K562 (cell line): Measurements from ENCODE around the gene POMP. TPM values are rescaled to one million over a fixed set of nuclear protein-coding genes. Genes with fewer than 3 reads are reported as not detected.
A peak's percentile ranks its signal among the peaks of the same experiment; 100 is the strongest.

Experiments used
- ATAC-seq: fragments of 200-7000 bp; cut with Tn5 transposase; 3 replicates; pipeline ENCODE4 v1.9.1; 2020; ENCODE audit warnings: moderate library complexity
- BruUV-seq: library from RNA; stranded (reverse); fragments of 400-500 nt; replicated peaks from 2 replicates; lab custom pipeline; 2021; lab: Mats Ljungman, UMichigan
- CTCF ChIA-PET: fragments of 300-600 bp; formaldehyde crosslinking; extraction: SDS; loops from one replicate; lab custom pipeline; 2021; ENCODE audit warnings: low intra/inter-chr PET ratio; lab: Yijun Ruan, JAX
- POLR2A ChIA-PET: fragments of 300-600, 350-650 bp; sonication (Branson Sonifier 250); formaldehyde crosslinking; extraction: SDS; loops from one replicate; lab custom pipeline; 2021; ENCODE audit warnings: antibody characterized with exemption, inconsistent platforms; lab: Yijun Ruan, JAX
- DNase-seq, 4 experiments: peaks; one replicate each; pipeline versions ENCODE4 v3.0.0 to v3.0.0-alpha.2; 2011 to 2018; ENCODE audit warnings: low spot score in 3 of 4, mixed read lengths in 3 of 4; ENCODE audit errors: extremely low read depth in 1 of 4
- FAIRE-seq: peaks from 2 replicates; lab custom pipeline; 2011; peaks lifted over from hg19 to GRCh38; lab: Jason Lieb, UNC
- H2AFZ ChIP-seq: 2 replicates; pipeline ENCODE4 v1.6.0; 2011; ENCODE audit warnings: low read depth, low read length, control low read depth, inconsistent platforms
- H3K27ac ChIP-seq: fragments of 200-600 bp; 3 replicates; pipeline ENCODE4 v1.8.0; 2011; ENCODE audit warnings: low read depth, mild to moderate bottlenecking, control low read depth, inconsistent platforms, low read length, moderate library complexity, mixed read lengths; ENCODE audit errors: extremely low read depth
- H3K27me3 ChIP-seq, 2 experiments: fragments of 300-600 bp in 1 of 2; 2 replicates in 1 of 2; 3 replicates in 1 of 2; pipeline versions ENCODE4 v1.6.0 to v1.8.0; 2011; ENCODE audit warnings: inconsistent platforms in 2 of 2, low read length in 2 of 2, mild to moderate bottlenecking in 1 of 2, mixed read lengths in 1 of 2, moderate library complexity in 1 of 2; ENCODE audit not compliant: control insufficient read depth in 2 of 2, insufficient read depth in 2 of 2
- H3K36me3 ChIP-seq: fragments of 300-600 bp; 3 replicates; pipeline ENCODE4 v1.8.0; 2011; ENCODE audit warnings: mild to moderate bottlenecking, low read length, inconsistent platforms; ENCODE audit not compliant: control insufficient read depth, insufficient read depth
- H3K4me1 ChIP-seq, 2 experiments: fragments of 200-600 bp in 1 of 2; replicated peaks in 1 of 2; 2 replicates in 1 of 2; 3 replicates in 1 of 2; pipeline versions ENCODE4 v1.5.1 to v1.8.0; 2011; ENCODE audit warnings: inconsistent platforms in 2 of 2, low read length in 2 of 2, mild to moderate bottlenecking in 1 of 2, mixed read lengths in 1 of 2, moderate library complexity in 1 of 2; ENCODE audit not compliant: control insufficient read depth in 2 of 2, insufficient read depth in 2 of 2
- H3K4me2 ChIP-seq: 2 replicates; pipeline ENCODE4 v1.6.1; 2011; ENCODE audit warnings: low read length, control low read depth, inconsistent platforms, mixed read lengths; ENCODE audit not compliant: insufficient read depth
- H3K4me3 ChIP-seq: fragments of 200-600 bp; sonication (generic), shearing (Covaris generic); 2 replicates; pipeline ENCODE4 v1.5.1; 2016; ENCODE audit warnings: control low read depth, inconsistent platforms
- H3K79me2 ChIP-seq: fragments of 200-600 bp; 3 replicates; pipeline ENCODE4 v1.8.0; 2011; ENCODE audit warnings: low read length, inconsistent platforms; ENCODE audit not compliant: control insufficient read depth, insufficient read depth
- H3K9ac ChIP-seq, 2 experiments: 2 replicates each; pipeline versions ENCODE4 v1.6.0 to v1.6.1; 2011; ENCODE audit warnings: low read depth in 2 of 2, low read length in 2 of 2, control low read depth in 1 of 2, inconsistent platforms in 1 of 2, mild to moderate bottlenecking in 1 of 2, mixed read lengths in 1 of 2; ENCODE audit not compliant: insufficient read depth in 1 of 2
- H3K9me1 ChIP-seq: one replicate; pipeline ENCODE4 v1.6.0; 2011; ENCODE audit warnings: inconsistent platforms, mild to moderate bottlenecking, low read length, moderate library complexity; ENCODE audit not compliant: control insufficient read depth, insufficient read depth
- H3K9me3 ChIP-seq: replicated peaks from 2 replicates; pipeline ENCODE4 v1.5.1; 2011; ENCODE audit warnings: low read depth, low read length, inconsistent platforms; ENCODE audit not compliant: control insufficient read depth, insufficient read depth
- H4K20me1 ChIP-seq: replicated peaks from 2 replicates; pipeline ENCODE4 v1.6.1; 2011; ENCODE audit warnings: low read length, inconsistent platforms, mixed read lengths; ENCODE audit not compliant: control insufficient read depth, insufficient read depth
- ARNT ChIP-seq, 2 experiments: fragments of 450-650 bp; IDR thresholded peaks; 2 replicates each; pipeline ENCODE4 v1.6.1; 2016; ENCODE audit warnings: mild to moderate bottlenecking in 1 of 2
- BCL6 ChIP-seq: fragments of 250-450 bp; sonication (Bioruptor Pico); IDR thresholded peaks from 2 replicates; pipeline ENCODE4 v1.4.0; 2020
- CUX1 ChIP-seq: fragments of 200-800 bp; sonication (Bioruptor generic); IDR thresholded peaks from 2 replicates; pipeline ENCODE4 v1.6.1; 2016; ENCODE audit warnings: missing genetic modification characterization, missing compliant biosample characterization
- MEF2D ChIP-seq: conservative IDR thresholded peaks from 2 replicates; pipeline ENCODE4 v1.6.1; 2016; ENCODE audit warnings: low read depth, missing genetic modification characterization, missing compliant biosample characterization
- NEUROD1 ChIP-seq: fragments of 150-350 bp; IDR thresholded peaks from 2 replicates; pipeline ENCODE4 v1.6.1; 2014; ENCODE audit warnings: borderline replicate concordance, low read length, low read depth; ENCODE audit not compliant: partially characterized antibody
- RBM39 ChIP-seq: fragments of 200-400 bp; formaldehyde crosslinking; optimal IDR thresholded peaks from 2 replicates; pipeline ENCODE3; 2018; ENCODE audit warnings: low read depth, low read length
- SFPQ ChIP-seq: fragments of 200-400 bp; formaldehyde crosslinking; IDR thresholded peaks from 2 replicates; pipeline ENCODE4 v1.6.1; 2017; ENCODE audit warnings: mild to moderate bottlenecking, low read depth, low read length, moderate library complexity
- SMC3 ChIP-seq: conservative IDR thresholded peaks from 2 replicates; pipeline ENCODE4 v1.6.1; 2011; ENCODE audit warnings: low read depth, low read length, improper control_type of control experiment; ENCODE audit not compliant: insufficient read depth
- ZBTB2 ChIP-seq: fragments of 450-650 bp; IDR thresholded peaks from 2 replicates; pipeline ENCODE4 v1.6.1; 2016; ENCODE audit warnings: antibody characterized with exemption
- ZKSCAN1 ChIP-seq: fragments of 150-350 bp; IDR thresholded peaks from 2 replicates; pipeline ENCODE4 v1.6.1; 2016; ENCODE audit warnings: low read depth, low read length
- WGBS: fragments of 100-300 bp; shearing (Covaris generic); methylation state at CpG from one replicate; pipeline ENCODE4 v1.1.6; 2016; ENCODE audit warnings: low coverage, mixed read lengths; ENCODE audit not compliant: insufficient coverage; ENCODE audit errors: missing lambda C conversion rate; 5-methylcytosine and 5-hydroxymethylcytosine counted together
- in situ Hi-C: fragments of 300-500 bp; cut with MboI; formaldehyde crosslinking; loops from 4 replicates; pipeline ENCODE4 v1.15.0; 2018; ENCODE audit warnings: inconsistent platforms, mixed read lengths
- intact Hi-C: fragments of 100-400 bp; cut with micrococcal nuclease; formaldehyde crosslinking; loops from 2 replicates; pipeline ENCODE4 v1.14.2; 2022
- polyA plus RNA-seq, 8 experiments: library from polyadenylated mRNA; depleted of rRNA in 4 of 8; stranded (reverse) in 5 of 8; unstranded in 3 of 8; fragments of >200 nt; fragmentation: Nextera tagmentation in 2 of 8; fragmentation: Illumina TruSeq in 1 of 8; extraction: Ambion mirVana in 2 of 8; extraction: Trizol in 1 of 8; gene quantifications; 2 replicates each; pipeline versions ENCODE4 v1.2.1 to v1.2.3, GENCODE V29; 2011 to 2014; ENCODE audit warnings: inconsistent platforms in 1 of 8, missing spikeins in 1 of 8
- total RNA-seq, 7 experiments: library from RNA; depleted of rRNA in 6 of 7; stranded (reverse); fragments of >200 nt in 6 of 7; fragmentation: Illumina TruSeq in 2 of 7; extraction: Trizol in 2 of 7; gene quantifications; 2 replicates each; pipeline versions ENCODE4 v1.2.1 to v1.2.3, GENCODE V29; 2011 to 2021; ENCODE audit warnings: low replicate concordance in 1 of 7

POMP gene
- total and polyA plus RNA-seq, 9 of the 15 experiments (the other 6 are each of a cell fraction or from before 2014, with no cell fraction given) = 69.2 to 647 (median 118) TPM

DNA sequence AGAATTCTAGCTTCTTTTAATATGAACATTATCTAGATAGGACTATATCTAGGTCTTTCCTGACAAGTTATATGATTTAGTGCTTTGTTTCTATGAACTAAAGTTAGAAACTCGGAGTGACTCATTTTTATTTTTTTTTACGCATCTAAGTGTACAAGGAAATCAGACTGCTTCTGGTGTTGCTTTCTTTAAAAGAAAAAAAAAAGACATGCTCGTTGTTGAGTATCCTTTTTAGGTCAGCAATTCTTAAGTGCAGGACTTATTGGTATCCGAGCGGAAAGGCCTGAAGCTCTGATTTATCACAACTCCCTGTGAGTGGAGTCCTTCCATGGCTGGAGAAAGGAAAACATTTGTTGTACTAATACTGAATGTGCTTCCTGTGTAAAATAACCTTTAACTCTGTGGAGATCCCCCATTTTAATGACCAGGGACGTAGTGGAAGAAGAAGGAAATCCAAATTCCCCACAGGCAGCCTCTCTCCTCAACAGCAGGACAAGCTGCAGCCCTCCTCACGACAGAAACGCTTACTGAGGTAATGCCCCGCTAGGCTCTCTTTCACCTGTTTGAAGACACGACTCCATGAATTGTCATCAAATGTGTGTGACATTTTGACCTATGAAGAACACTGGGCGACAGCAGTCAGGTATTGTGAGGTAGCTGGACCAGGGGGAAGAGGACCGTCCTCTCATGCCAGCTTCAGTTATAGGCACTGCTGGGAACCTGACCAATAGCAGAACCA lies 17.9 kb upstream of the POMP start:
- no peaks in the 10 kb centered on the region for H3K9me1 ChIP-seq
- no peaks in the 10 kb centered on the region for H3K79me2 ChIP-seq
- H4K20me1 ChIP-seq = no peaks in the 10 kb centered on the region
- H3K4me3 ChIP-seq = no peak overlapping the region
- WGBS = 46% methylated on average over 11 of the region's 12 CpGs
- H3K36me3 ChIP-seq = no peaks in the 10 kb centered on the region
- no peaks in the 10 kb centered on the region for H3K9me3 ChIP-seq
- no peak overlapping the region for H3K4me2 ChIP-seq
- no peak overlapping the region for H3K9ac ChIP-seq
- BruUV-seq = no TSS peak
- CTCF ChIA-PET = no interaction called here
- POLR2A ChIA-PET = interaction anchor here (1.9 kb wide), 1 partner anchor 17 kb away, joined by 8 read pairs; the partner anchor contains the start of gene POMP
- no peak for ATAC-seq
- DNase-seq = no peak
- no peak for FAIRE-seq
- H3K27me3 ChIP-seq = no peaks in the 10 kb centered on the region
- in situ Hi-C loops = no loop called here
- intact Hi-C loops = loop anchor here (10.0 kb wide), 1 partner anchor 586 kb away; no protein-coding TSS in a partner anchor
- H3K27ac ChIP-seq = no peak overlapping the region
- H2AFZ ChIP-seq = no peak overlapping the region
- peaks cover 0 to 17% of the 10 kb centered on the region in 2 experiments; a peak in 2 of 5 replicates for H3K4me1 ChIP-seq
- TF ChIP-seq ARNT (IDR thresholded peaks at IDR 0.05) (no peak), SFPQ (no peak), CUX1 (CRISPR knock-in tag) (no peak), NEUROD1 (no peak), ZBTB2 (no peak), ZKSCAN1 (no peak), BCL6 (CRISPR knock-in tag) (no peak), MEF2D (tag) (peak; percentile 66; the same call in 1 of the 2 replicates), SMC3 (no peak), RBM39 (no peak)
